GM18873 (cell line): ENCODE data around the gene SVBP.
"Not testable (repeated sequence)": the region's sequence is repeated elsewhere in the genome, so short reads cannot be mapped to it uniquely, and the experiment has no call there.

Experiments used
- ATAC-seq: cut with Tn5 transposase; IDR thresholded peaks from one replicate; pipeline ENCODE4 v1.9.1; 2021; ENCODE audit warnings: mild to moderate bottlenecking, moderate library complexity, moderate number of reproducible peaks; ENCODE audit not compliant: unreplicated experiment, low FRiP score

The SVBP gene

GRCh38 chr1:42841440-42842147 lies 24.4 kb upstream of the SVBP start:
- no peak for ATAC-seq

- no peak for ATAC-seq
These were observed 23.8 kb upstream of the SVBP start for GRCh38 chr1:42841010-42841409.

GRCh38 chr1:42838482-42839190 lies 21.4 kb upstream of the SVBP start:
- no peak for ATAC-seq

- no peak for ATAC-seq
These were observed 20.5 kb upstream of the SVBP start for GRCh38 chr1:42837709-42838108.

- ATAC-seq, result no peak
These were observed 18.2 kb upstream of the SVBP start for GRCh38 chr1:42835422-42835821.

GRCh38 chr1:42834803-42835202 lies 17.6 kb upstream of the SVBP start:
- no peak for ATAC-seq

- ATAC-seq, result no peak
These were observed 16.8 kb upstream of the SVBP start for GRCh38 chr1:42833981-42834380.

- ATAC-seq, result no peak
These were observed 15.5 kb upstream of the SVBP start for GRCh38 chr1:42832641-42833240.

GRCh38 chr1:42831273-42831672 lies 14.1 kb upstream of the SVBP start:
- ATAC-seq, result no peak

- no peak for ATAC-seq
These were observed 13.4 kb upstream of the SVBP start for GRCh38 chr1:42830631-42831030.

GRCh38 chr1:42825036-42825851 lies 8.0 kb upstream of the SVBP start:
- ATAC-seq, result no peak

- no peak for ATAC-seq
These were observed 7.4 kb upstream of the SVBP start for GRCh38 chr1:42824481-42825035.

- ATAC-seq, result no peak
These were observed 5.7 kb upstream of the SVBP start for GRCh38 chr1:42822800-42823392.

GRCh38 chr1:42821690-42822089 lies 4.5 kb upstream of the SVBP start:
- ATAC-seq, result no peak

GRCh38 chr1:42820813-42821212 lies 3.6 kb upstream of the SVBP start:
- ATAC-seq, result no peak

GRCh38 chr1:42817976-42818375 lies 779 bp upstream of the SVBP start:
- ATAC-seq, result no peak

GRCh38 chr1:42817440-42817767 lies 207 bp upstream of the SVBP start:
- ATAC-seq, result peak; percentile 12

- no peak for ATAC-seq
These were observed 1.1 kb downstream of the SVBP start for GRCh38 chr1:42815941-42816584.

- not testable (repeated sequence) for ATAC-seq
These were observed 2.4 kb downstream of the SVBP start for GRCh38 chr1:42814815-42815214.
